Measurements from ENCODE around the gene TRNT1. TPM values are rescaled to one million over a fixed set of nuclear protein-coding genes. Genes with fewer than 3 reads are reported as not detected.

TRNT1 gene
- total and polyA plus RNA-seq, 2 of the 8 experiments (the other 6 are each of a cell fraction or from before 2014, with no cell fraction given) = 7.2 to 33.1 TPM

DNA sequence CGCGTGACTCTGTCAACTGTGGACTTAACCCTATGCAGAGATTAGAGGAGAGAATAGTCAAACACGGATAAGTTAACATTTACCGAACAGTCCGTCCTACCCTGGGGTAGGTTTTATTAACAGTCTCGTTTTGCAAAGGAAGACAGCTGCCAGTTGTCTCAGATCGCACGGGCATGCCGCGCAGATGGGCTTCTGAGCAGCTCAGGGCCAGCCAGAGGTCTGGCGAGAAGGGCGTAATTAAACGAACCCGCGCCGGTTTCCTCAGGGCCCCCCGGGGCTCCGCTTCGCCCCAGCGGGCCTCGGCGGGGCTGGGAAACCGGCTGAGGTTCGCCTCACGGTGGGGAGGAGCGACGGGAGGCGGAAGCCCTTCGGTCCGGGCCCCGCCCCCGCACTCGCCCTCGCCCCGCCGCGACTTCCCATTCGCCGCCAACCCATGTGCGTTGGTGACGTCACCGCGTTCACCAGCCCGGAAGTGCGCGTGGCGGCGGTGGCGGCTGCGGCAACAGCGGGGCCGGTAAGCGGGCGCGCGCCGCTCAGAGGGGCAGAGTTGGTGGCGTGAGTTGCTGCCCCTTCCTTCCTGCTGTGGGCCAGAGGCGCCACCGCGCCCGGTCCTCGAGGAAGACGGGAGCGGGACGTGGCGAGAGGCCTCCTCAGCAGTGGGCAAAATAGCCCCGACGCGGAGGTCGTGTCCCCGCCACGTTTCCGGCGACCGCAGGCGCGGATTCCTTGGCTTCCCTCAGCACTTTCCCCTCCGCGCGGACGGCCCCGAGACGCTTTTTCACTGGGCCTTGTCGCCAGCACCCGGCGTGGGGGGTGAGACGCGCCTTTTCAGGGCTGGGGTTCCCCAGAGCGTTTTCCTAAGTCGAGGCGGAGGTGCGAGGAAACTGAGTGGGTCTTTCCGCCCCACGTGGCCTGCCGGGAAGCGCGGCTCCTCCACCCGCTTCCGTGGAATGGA is at the start of gene TRNT1 (continued):
- no peak for TF ChIP-seq KDM5A (IDR thresholded peaks at IDR 0.05; ENCODE audit: low read length)
- TF ChIP-seq SIX5 (IDR thresholded peaks at IDR 0.05; ENCODE audit: low read depth, low read length) = no peak
- no peak for TF ChIP-seq GTF2F1 (IDR thresholded peaks at IDR 0.05; ENCODE audit: borderline replicate concordance, low read depth, low read length)
- no peak for TF ChIP-seq MAFK (IDR thresholded peaks at IDR 0.05; ENCODE audit: low read depth, low read length)
